DMS 273 (cell line): Measurements from ENCODE around the gene ANXA11.

Experiments
- DNase-seq: peaks from one replicate; lab custom pipeline; 2025; ENCODE audit not compliant: unreplicated experiment; lab: John Stamatoyannopoulos, UW

ANXA11 gene

GRCh38 chr10:80191589-80192270, 13.6 kb downstream of the ANXA11 start:
- no peak for DNase-seq

GRCh38 chr10:80188713-80189112, 16.6 kb downstream of the ANXA11 start:
- no peak for DNase-seq

- DNase-seq, result no peak
Measured at GRCh38 chr10:80187465-80188409, 17.6 kb downstream of the ANXA11 start.

- DNase-seq, result no peak
Measured at GRCh38 chr10:80187060-80187459, 18.3 kb downstream of the ANXA11 start.

- DNase-seq, result no peak
Measured at GRCh38 chr10:80186364-80187012, 18.8 kb downstream of the ANXA11 start.

GRCh38 chr10:80185578-80186299, 19.6 kb downstream of the ANXA11 start:
- DNase-seq, result no peak

DNA sequence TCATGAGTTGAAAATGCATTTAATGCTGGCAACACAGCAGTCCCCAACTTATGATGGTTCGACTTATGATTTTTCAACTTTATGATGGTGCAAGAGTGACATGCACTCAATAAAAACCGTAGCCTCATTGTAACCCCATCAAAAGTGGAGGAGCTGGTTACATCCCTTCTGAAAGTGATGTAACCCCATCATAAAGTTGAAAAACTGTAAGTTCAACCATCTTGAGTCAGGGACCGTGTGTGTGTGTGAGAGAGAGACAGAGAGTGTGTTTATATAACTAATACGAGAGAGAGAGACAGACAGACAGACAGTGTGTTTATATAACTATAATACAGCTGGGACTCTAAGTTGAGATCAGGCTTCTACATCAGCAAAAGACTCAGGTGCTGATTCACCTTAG, 21.0 kb downstream of the ANXA11 start:
- DNase-seq, result no peak

GRCh38 chr10:80183436-80183835, 21.9 kb downstream of the ANXA11 start:
- no peak for DNase-seq

DNA sequence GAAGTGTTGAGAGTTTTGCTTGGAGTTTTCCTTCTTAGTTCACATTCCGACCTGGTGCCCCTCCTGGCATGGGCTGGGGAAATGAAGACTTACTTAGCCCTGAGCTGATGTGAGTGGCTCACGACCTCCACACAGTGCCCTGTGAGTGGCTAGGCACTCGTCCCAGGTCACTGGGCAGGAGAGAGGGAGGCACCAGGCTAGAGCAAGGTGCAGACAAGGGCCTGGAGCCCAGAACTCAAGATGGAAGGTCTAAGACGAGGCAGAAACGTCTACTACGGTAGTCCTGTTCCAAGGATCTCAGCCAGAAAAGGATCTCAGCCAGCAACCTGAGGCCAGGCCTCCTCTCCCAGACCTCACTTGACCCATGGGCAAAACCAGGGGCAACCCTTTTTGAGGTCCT, 22.4 kb downstream of the ANXA11 start:
- no peak for DNase-seq

DNA sequence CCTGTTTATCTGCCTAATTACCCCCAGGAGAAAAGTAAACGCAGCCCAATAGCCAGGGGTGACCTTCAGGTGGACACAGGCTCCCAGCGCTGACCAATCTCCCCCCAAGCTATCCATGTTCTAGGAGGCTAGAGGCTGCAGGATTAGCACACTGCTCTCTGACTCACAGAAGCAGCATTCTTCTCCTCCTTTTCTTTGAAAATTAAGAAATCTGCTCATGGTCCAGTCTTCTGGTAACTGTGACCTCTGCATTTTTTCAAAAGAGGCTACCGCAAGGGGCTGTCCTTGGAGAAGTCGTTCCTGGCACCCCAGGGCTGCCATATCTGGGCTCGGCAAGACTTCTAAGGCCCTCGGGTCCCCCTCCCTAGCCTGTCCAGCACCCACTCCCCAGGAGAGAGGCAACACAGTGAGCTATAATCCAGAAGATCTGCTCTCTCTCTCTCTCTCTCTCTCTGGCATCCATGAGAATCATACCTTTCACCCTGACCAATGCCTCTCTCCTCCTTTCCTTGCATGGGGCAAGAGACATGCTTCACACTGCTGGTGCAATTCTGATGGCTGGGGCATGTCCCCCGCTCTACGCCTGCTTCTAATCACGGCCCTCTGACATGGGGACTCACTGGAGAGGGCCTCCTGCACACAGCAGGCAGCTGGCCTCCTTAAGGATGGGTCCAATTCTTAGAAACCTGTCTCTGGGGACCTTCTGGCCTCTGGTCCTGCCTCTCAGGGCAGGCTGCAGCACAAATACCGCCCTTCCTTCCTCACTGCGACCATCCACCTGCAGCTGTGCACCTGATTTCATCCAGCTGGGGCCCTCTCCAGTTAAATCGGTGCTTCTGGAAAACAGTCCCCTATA, 27.3 kb downstream of the ANXA11 start:
- no peak for DNase-seq

GRCh38 chr10:80176526-80176925, 28.8 kb downstream of the ANXA11 start:
- no peak for DNase-seq

DNA sequence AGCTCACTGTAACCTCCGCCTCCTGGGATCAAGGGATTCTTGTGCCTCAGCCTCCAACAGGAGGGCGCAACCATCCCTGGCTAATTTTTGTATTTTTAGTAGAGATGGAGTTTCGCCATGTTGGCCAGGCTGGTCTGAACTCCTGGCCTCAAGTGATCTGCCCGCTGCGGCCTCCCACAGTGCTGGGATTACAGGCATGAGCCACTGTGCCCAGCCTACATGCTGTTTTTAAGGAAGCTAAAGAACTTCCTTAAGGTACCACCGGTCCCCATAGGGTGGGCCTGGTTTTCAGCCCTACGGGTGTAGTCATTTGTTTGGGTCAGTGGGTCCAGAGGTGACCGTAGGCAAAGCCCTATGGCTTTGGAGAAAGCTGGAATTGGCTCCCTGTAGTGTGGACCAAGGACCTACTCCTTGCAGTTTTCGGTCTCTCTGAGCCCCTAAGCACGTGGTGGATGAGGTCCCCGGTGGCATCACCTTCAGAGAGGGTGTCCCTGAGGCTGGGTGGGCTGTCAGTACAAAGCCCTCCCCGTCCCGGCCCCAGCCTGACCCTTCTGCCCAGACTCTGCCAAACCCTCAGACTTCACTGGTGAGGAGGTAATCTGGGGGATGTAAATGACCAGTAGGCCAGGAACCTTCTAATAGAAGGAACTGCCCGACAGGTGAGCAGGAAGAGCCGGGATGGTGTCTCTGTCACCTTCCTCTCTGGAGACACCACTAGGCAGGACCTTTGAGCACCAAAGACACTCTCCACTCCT, 30.5 kb downstream of the ANXA11 start:
- no peak for DNase-seq

- no peak for DNase-seq
Measured at GRCh38 chr10:80173466-80173865, 31.9 kb downstream of the ANXA11 start.

DNA sequence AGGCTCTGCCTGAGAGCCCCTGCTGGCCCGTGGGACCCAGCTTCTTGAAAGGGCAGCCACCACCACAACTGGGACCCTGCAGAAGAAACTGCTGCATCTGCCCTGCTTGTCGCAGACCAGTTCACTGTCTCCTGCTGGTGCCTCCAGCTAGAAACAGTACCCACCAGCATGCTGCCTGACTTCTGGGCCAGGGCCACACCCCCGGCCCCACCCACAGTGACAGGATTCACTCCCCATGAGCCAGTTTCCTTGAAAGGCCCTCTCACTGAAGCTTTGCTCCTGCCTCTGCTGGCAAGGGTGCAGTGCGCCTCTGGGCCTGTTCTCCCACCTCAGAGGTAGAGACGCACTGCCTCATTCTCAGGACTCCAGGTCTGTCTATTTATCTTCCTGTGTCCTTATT, 32.4 kb downstream of the ANXA11 start:
- DNase-seq, result peak; percentile 11

DNA sequence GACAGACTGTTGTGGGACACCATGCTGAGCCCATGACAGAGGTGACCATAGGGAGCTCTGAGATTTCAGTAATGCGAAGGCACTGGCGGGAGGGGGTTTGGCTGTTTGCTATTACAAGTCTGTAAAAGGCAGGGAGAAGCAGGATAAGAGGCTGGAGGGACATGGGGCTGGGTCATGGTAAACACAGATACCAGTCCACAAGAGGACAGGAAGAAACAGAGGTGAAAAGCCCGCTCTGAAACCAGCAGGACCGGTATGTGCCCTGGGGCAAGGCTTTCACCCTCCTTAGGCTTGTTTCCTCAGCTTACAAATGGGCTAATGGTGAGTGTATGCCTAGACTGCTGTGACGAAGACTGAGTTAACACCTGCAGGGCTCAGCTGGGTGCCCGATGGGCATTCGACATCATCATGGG, 34.1 kb downstream of the ANXA11 start:
- DNase-seq, result no peak

- no peak for DNase-seq
Measured at GRCh38 chr10:80170641-80171040, 34.7 kb downstream of the ANXA11 start.

- no peak for DNase-seq
Measured at GRCh38 chr10:80170026-80170425, 35.3 kb downstream of the ANXA11 start.

GRCh38 chr10:80168679-80169380, 36.5 kb downstream of the ANXA11 start:
- DNase-seq, result no peak

DNA sequence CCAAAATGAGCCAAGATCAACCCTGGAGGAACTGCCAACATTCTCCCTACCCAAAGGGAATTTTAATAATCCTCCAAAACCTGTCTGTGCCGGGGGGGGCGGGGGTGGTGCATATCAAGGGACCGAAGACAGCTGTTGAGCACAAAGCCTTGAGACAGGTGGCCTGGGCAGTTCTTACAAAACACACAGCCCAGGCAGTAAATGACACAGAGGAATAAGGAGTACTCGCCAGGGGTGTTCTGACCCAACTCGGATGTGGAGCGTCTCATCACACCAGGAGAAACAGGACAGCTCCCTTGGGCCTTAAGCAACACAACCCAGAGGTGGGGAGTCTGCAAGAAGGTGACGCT, 37.2 kb downstream of the ANXA11 start:
- DNase-seq, result peak; percentile 16
